C4-2B (cell line): ENCODE data around the gene VAT1L.

Experiments used
- ZFX ChIP-seq: fragments of 450-650 bp; IDR thresholded peaks from 2 replicates; pipeline ENCODE4 v1.6.1; 2017
- TF ChIP-seq, protein P1 (sequence below): fragments of 450-650 bp; conservative IDR thresholded peaks from 2 replicates; pipeline ENCODE4 v1.5.1; 2017; ENCODE audit warnings: mild to moderate bottlenecking

DNA sequence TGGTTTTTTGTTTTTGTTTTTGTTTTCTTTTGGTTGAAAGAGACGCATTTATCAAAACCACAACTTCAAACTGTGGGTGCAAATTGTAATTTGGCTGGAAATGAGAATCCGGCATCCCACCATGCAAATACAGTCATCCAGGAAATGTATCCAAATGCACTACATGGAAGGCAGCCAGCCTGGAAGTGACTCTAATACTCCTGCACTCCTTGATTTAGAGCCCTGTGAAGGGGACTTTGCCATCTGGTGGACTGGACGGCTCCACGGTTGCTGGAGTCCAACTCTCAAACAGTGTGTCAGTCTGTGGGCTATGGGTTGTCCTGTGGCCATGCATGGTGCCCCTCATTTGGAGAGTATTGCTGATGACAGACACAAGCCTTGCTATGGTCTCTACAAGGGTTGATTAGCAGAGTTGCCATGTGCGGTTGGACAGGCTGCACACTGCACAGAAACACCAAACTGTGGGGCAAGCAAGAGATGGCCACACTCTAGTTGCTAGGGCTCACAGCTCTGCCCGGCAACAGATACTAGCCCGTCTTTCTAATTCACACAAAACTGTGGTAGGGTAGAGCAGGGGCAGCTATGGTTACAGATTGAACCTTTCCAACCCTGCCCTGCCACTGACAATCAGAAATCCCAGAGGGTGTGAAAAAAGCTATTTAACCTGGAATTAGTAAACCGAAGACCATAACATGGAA, 62.4 kb downstream of the VAT1L start:
- TF ChIP-seq, protein P1, sequence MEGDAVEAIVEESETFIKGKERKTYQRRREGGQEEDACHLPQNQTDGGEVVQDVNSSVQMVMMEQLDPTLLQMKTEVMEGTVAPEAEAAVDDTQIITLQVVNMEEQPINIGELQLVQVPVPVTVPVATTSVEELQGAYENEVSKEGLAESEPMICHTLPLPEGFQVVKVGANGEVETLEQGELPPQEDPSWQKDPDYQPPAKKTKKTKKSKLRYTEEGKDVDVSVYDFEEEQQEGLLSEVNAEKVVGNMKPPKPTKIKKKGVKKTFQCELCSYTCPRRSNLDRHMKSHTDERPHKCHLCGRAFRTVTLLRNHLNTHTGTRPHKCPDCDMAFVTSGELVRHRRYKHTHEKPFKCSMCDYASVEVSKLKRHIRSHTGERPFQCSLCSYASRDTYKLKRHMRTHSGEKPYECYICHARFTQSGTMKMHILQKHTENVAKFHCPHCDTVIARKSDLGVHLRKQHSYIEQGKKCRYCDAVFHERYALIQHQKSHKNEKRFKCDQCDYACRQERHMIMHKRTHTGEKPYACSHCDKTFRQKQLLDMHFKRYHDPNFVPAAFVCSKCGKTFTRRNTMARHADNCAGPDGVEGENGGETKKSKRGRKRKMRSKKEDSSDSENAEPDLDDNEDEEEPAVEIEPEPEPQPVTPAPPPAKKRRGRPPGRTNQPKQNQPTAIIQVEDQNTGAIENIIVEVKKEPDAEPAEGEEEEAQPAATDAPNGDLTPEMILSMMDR = no peak
- TF ChIP-seq ZFX = no peak
